ENCODE results near the gene RAD51B.

- TF ChIP-seq CTCF (optimal IDR thresholded peaks at IDR 0.05 in 1 of 3, IDR thresholded peaks at IDR 0.05 in 1 of 3, conservative IDR thresholded peaks at IDR 0.05 in 1 of 3; ENCODE audit: extremely low read depth in 1 of 3, insufficient read depth in 2 of 3, low read length in 3 of 3) (no peak), EZH2 (IDR thresholded peaks at IDR 0.05; ENCODE audit: low read length) (no peak)
Measured at GRCh38 chr14:68162887-68163286, 343.3 kb downstream of the RAD51B start.

Data from keratinocyte (primary cell).